GM12878 (cell line): ENCODE results near the gene MAK. TPM values are rescaled to one million over a fixed set of nuclear protein-coding genes. Genes with fewer than 3 reads are reported as not detected.

Source experiments
- ATAC-seq: fragments of 200-7000 bp; cut with Tn5 transposase; 3 replicates; pipeline ENCODE4 v1.9.1; 2020; ENCODE audit warnings: mild to moderate bottlenecking, moderate library complexity
- BruUV-seq: library from RNA; stranded (reverse); fragments of 400-500 nt; replicated peaks from 2 replicates; lab custom pipeline; 2021; lab: Mats Ljungman, UMichigan
- CTCF ChIA-PET: fragments of 300-600 bp; sonication (Branson Sonifier 250); formaldehyde crosslinking; extraction: SDS; loops from one replicate; lab custom pipeline; 2021; ENCODE audit warnings: inconsistent platforms; lab: Yijun Ruan, JAX
- POLR2A ChIA-PET: fragments of 350-600 bp; formaldehyde crosslinking; extraction: SDS; loops from one replicate; lab custom pipeline; 2021; ENCODE audit warnings: inconsistent platforms; lab: Charles Lee
- RAD21 ChIA-PET: fragments of 300-600 bp; sonication (Branson Sonifier 250); formaldehyde crosslinking; loops from one replicate; lab custom pipeline; 2023; ENCODE audit warnings: antibody characterized with exemption; ENCODE audit not compliant: unreplicated experiment; lab: Charles Lee
- SMC1A ChIA-PET: fragments of 300-600 bp; sonication (Branson Sonifier 250); formaldehyde crosslinking; loops from one replicate; lab custom pipeline; 2023; ENCODE audit not compliant: unreplicated experiment, uncharacterized antibody; lab: Charles Lee
- DNase-seq: peaks from one replicate; pipeline ENCODE4 v3.0.0-alpha.2; 2011; ENCODE audit warnings: low read depth, low spot score
- FAIRE-seq: peaks from 3 replicates; lab custom pipeline; 2011; peaks lifted over from hg19 to GRCh38; lab: Jason Lieb, UNC
- H2AFZ ChIP-seq: 2 replicates; pipeline ENCODE4 v1.6.0; 2011; ENCODE audit warnings: low read depth, low read length, control low read depth; ENCODE audit not compliant: control insufficient read depth
- H3K27ac ChIP-seq: 2 replicates; pipeline ENCODE4 v1.5.1; 2011; ENCODE audit warnings: control low read depth; ENCODE audit not compliant: control insufficient read depth, insufficient read depth
- H3K27me3 ChIP-seq, 2 experiments: replicated peaks in 1 of 2; 2 replicates each; pipeline versions ENCODE4 v1.6.0 to v1.6.1; 2011; ENCODE audit warnings: low read length in 1 of 2; ENCODE audit not compliant: control insufficient read depth in 2 of 2, insufficient read depth in 2 of 2
- H3K36me3 ChIP-seq, 2 experiments: 2 replicates each; pipeline ENCODE4 v1.5.1; 2011; ENCODE audit warnings: low read length in 1 of 2; ENCODE audit not compliant: control insufficient read depth in 2 of 2, insufficient read depth in 2 of 2
- H3K4me1 ChIP-seq: 2 replicates; pipeline ENCODE4 v1.6.1; 2011; ENCODE audit warnings: mild to moderate bottlenecking, low read length, moderate library complexity, mixed read lengths; ENCODE audit not compliant: control insufficient read depth, insufficient read depth
- H3K4me2 ChIP-seq: 2 replicates; pipeline ENCODE4 v1.6.0; 2011; ENCODE audit warnings: control low read depth; ENCODE audit not compliant: control insufficient read depth, insufficient read depth
- H3K4me3 ChIP-seq: fragments of 200-600 bp; sonication (generic); 2 replicates; pipeline ENCODE4 v1.5.1; 2016
- H3K79me2 ChIP-seq: 2 replicates; pipeline ENCODE4 v1.6.0; 2011; ENCODE audit warnings: low read length; ENCODE audit not compliant: control insufficient read depth, insufficient read depth
- H3K9ac ChIP-seq: 2 replicates; pipeline ENCODE4 v1.8.0; 2011; ENCODE audit warnings: low read length, control low read depth, mixed read lengths; ENCODE audit not compliant: control insufficient read depth, insufficient read depth
- H3K9me3 ChIP-seq: replicated peaks from 3 replicates; pipeline ENCODE4 v1.5.1; 2011; ENCODE audit warnings: mild to moderate bottlenecking, low read length; ENCODE audit not compliant: control insufficient read depth, insufficient read depth
- H4K20me1 ChIP-seq: 2 replicates; pipeline ENCODE4 v1.6.0; 2011; ENCODE audit not compliant: control insufficient read depth, insufficient read depth
- FOS ChIP-seq: IDR thresholded peaks from 3 replicates; pipeline ENCODE4 v1.6.1; 2011; ENCODE audit warnings: borderline replicate concordance; ENCODE audit not compliant: insufficient read length; ENCODE audit errors: extremely low read depth
- JUNB ChIP-seq: IDR thresholded peaks from 2 replicates; pipeline ENCODE4 v1.6.1; 2016; ENCODE audit warnings: antibody characterized with exemption, mild to moderate bottlenecking
- MEF2A ChIP-seq: IDR thresholded peaks from 2 replicates; pipeline ENCODE4 v1.6.1; 2011; ENCODE audit warnings: low read depth, mild to moderate bottlenecking, low read length, moderate library complexity; ENCODE audit not compliant: insufficient read depth
- RUNX3 ChIP-seq: IDR thresholded peaks from 2 replicates; pipeline ENCODE4 v1.6.1; 2012; ENCODE audit warnings: low read length, inconsistent platforms
- SP1 ChIP-seq: IDR thresholded peaks from one replicate; pipeline ENCODE4 v1.6.1; 2011; ENCODE audit warnings: low read depth, low read length
- WGBS: methylation state at CpG from one replicate; pipeline ENCODE4 v1.1.6; 2016; ENCODE audit warnings: low lambda C conversion rate; ENCODE audit not compliant: insufficient replicate concordance, insufficient coverage; ENCODE audit errors: missing lambda C conversion rate; 5-methylcytosine and 5-hydroxymethylcytosine counted together
- in situ Hi-C: fragments of 300-500 bp; cut with MboI; formaldehyde crosslinking; loops from 9 replicates; pipeline ENCODE4 v1.14.3; 2018; ENCODE audit warnings: mixed read lengths
- intact Hi-C: fragments of 100-400 bp; cut with micrococcal nuclease; formaldehyde crosslinking; loops from one replicate; pipeline ENCODE4 v1.14.2; 2022; ENCODE audit not compliant: unreplicated experiment
- polyA plus RNA-seq, 11 experiments: library from polyadenylated mRNA; depleted of rRNA in 4 of 11; unstranded in 6 of 11; stranded (reverse) in 5 of 11; fragments of >200 nt; fragmentation: Nextera tagmentation in 4 of 11; fragmentation: Illumina TruSeq in 1 of 11; extraction: Ambion mirVana in 4 of 11; extraction: Trizol in 1 of 11; gene quantifications; 1 replicate in 1 of 11; 2 replicates in 10 of 11; pipeline versions ENCODE4 v1.2.1 to v1.2.3, GENCODE V29; 2011 to 2016; ENCODE audit warnings: inconsistent platforms in 2 of 11, missing spikeins in 2 of 11, low read depth in 1 of 11
- total RNA-seq, 4 experiments: library from RNA; depleted of rRNA in 3 of 4; stranded (reverse); fragments of >200 nt in 3 of 4; fragmentation: Illumina TruSeq in 1 of 4; extraction: Trizol in 1 of 4; gene quantifications; 2 replicates each; pipeline versions ENCODE4 v1.2.1 to v1.2.3, GENCODE V29; 2013 to 2021
- TF ChIP-seq, protein P1 (sequence below): IDR thresholded peaks from 2 replicates; pipeline ENCODE4 v1.6.1; 2011; ENCODE audit warnings: borderline replicate concordance, low read depth, mild to moderate bottlenecking, moderate library complexity, low read length; ENCODE audit not compliant: insufficient read depth, poor library complexity, severe bottlenecking
- TF ChIP-seq, protein P2 (sequence below): fragments of 450-650 bp; IDR thresholded peaks from 2 replicates; pipeline ENCODE4 v1.6.1; 2014; ENCODE audit warnings: mild to moderate bottlenecking
- TF ChIP-seq, protein P3 (sequence below): fragments of 450-650 bp; IDR thresholded peaks from 2 replicates; pipeline ENCODE4 v1.6.1; 2017; ENCODE audit warnings: mild to moderate bottlenecking, moderate library complexity
- TF ChIP-seq, protein P4 (sequence below): fragments of 450-650 bp; IDR thresholded peaks from 2 replicates; pipeline ENCODE4 v1.6.1; 2017; ENCODE audit warnings: mild to moderate bottlenecking
- TF ChIP-seq, protein P5 (sequence below): IDR thresholded peaks from 2 replicates; pipeline ENCODE4 v1.6.1; 2012; ENCODE audit warnings: low read depth, low read length, improper control_type of control experiment
- TF ChIP-seq, protein P6 (sequence below): IDR thresholded peaks from 2 replicates; pipeline ENCODE4 v1.6.1; 2012; ENCODE audit warnings: low read depth, low read length, improper control_type of control experiment

MAK gene
- total and polyA plus RNA-seq, 10 of the 15 experiments (the other 5 are each of a cell fraction or from before 2014, with no cell fraction given) = 0.01 to 0.90 (median 0.13) TPM; not detected in 1

DNA sequence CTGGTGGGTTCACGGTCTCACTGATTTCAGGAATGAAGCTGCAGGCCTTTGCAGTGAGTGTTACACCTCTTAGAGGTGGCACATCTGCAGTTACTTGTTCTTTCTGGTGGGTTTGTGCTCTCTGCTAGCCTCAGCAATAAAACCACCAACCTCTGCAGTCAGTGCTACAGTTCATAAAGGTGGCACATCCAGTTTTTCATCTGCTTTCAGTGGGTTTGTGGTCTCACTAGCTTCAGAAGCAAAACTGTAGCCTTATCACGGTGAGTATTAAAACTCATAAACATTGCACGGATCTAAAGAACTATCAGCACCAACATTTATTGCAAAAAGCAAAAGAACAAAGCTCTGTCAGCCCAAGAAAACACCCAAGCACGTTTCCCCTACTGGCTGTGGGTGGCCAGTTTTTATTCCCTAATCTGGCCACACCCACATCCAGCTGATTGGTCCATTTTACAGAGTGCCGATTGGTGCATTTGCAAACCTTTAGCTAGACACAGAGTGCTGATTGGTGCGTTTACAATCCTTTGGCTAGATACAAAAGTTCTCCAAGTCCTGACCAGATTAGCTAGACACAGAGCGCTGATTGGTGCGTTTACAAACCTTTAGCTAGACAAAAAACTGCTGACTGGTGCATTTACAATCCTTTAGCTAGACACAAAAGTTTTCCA, 118.9 kb downstream of the MAK start:
- peak overlapping the region; percentile 73; the same call in 1 of the 2 replicates for H3K9ac ChIP-seq
- no peaks in the 10 kb centered on the region for H4K20me1 ChIP-seq
- no peak for ATAC-seq
- peak overlapping the region; percentile 76; the same call in 1 of the 2 replicates for H3K4me3 ChIP-seq
- no peaks in the 10 kb centered on the region for H3K27me3 ChIP-seq
- H3K36me3 ChIP-seq = no peaks in the 10 kb centered on the region
- peak overlapping the region; percentile 75 for H3K4me2 ChIP-seq
- BruUV-seq = TSS peak; percentile 71
- ChIA-PET SMC1A (interaction anchor here (0.5 to 3.1 kb wide), 7 partner anchors 9 to 241 kb away, joined by 3 to 8 read pairs (median 3); no protein-coding TSS in a partner anchor), CTCF (interaction anchor here (0.9 to 2.2 kb wide), 3 partner anchors 8 to 241 kb away, joined by 3 to 7 read pairs (median 5); no protein-coding TSS in a partner anchor), POLR2A (interaction anchor here (0.8 to 6.0 kb wide), 3 partner anchors 9 to 24 kb away, joined by 3 to 40 read pairs (median 3); partner anchors contain the start of genes C6orf52 and PAK1IP1), RAD21 (interaction anchor here (0.9 to 2.4 kb wide), 3 partner anchors 28 to 83 kb away, joined by 3 to 12 read pairs (median 4); partner anchors contain the start of gene TMEM14B)
- in situ Hi-C loops = no loop called here
- FAIRE-seq = no peak
- no peak for DNase-seq
- H3K4me1 ChIP-seq = peaks cover 4% of the 10 kb centered on the region; the same call in 1 of the 2 replicates
- 79% methylated on average over 8 of the region's 8 CpGs for WGBS
- H3K27ac ChIP-seq = peak overlapping the region; percentile 78; the same call in 1 of the 2 replicates
- H3K79me2 ChIP-seq = peaks cover 13% of the 10 kb centered on the region
- intact Hi-C loops = no loop called here
- peaks cover 12% of the 10 kb centered on the region for H3K9me3 ChIP-seq
- H2AFZ ChIP-seq = no peak overlapping the region; the same call in 1 of the 2 replicates
- TF ChIP-seq, protein P1, sequence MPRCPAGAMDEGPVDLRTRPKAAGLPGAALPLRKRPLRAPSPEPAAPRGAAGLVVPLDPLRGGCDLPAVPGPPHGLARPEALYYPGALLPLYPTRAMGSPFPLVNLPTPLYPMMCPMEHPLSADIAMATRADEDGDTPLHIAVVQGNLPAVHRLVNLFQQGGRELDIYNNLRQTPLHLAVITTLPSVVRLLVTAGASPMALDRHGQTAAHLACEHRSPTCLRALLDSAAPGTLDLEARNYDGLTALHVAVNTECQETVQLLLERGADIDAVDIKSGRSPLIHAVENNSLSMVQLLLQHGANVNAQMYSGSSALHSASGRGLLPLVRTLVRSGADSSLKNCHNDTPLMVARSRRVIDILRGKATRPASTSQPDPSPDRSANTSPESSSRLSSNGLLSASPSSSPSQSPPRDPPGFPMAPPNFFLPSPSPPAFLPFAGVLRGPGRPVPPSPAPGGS = no peak
- TF ChIP-seq FOS (peak; percentile 44), JUNB (no peak), SP1 (peak; percentile 71), MEF2A (no peak), RUNX3 (0 out of 2 replicates have a peak, but pooled peaks have one; percentile 3)
- TF ChIP-seq, protein P2, sequence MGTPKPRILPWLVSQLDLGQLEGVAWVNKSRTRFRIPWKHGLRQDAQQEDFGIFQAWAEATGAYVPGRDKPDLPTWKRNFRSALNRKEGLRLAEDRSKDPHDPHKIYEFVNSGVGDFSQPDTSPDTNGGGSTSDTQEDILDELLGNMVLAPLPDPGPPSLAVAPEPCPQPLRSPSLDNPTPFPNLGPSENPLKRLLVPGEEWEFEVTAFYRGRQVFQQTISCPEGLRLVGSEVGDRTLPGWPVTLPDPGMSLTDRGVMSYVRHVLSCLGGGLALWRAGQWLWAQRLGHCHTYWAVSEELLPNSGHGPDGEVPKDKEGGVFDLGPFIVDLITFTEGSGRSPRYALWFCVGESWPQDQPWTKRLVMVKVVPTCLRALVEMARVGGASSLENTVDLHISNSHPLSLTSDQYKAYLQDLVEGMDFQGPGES = no peak
- TF ChIP-seq, protein P3, sequence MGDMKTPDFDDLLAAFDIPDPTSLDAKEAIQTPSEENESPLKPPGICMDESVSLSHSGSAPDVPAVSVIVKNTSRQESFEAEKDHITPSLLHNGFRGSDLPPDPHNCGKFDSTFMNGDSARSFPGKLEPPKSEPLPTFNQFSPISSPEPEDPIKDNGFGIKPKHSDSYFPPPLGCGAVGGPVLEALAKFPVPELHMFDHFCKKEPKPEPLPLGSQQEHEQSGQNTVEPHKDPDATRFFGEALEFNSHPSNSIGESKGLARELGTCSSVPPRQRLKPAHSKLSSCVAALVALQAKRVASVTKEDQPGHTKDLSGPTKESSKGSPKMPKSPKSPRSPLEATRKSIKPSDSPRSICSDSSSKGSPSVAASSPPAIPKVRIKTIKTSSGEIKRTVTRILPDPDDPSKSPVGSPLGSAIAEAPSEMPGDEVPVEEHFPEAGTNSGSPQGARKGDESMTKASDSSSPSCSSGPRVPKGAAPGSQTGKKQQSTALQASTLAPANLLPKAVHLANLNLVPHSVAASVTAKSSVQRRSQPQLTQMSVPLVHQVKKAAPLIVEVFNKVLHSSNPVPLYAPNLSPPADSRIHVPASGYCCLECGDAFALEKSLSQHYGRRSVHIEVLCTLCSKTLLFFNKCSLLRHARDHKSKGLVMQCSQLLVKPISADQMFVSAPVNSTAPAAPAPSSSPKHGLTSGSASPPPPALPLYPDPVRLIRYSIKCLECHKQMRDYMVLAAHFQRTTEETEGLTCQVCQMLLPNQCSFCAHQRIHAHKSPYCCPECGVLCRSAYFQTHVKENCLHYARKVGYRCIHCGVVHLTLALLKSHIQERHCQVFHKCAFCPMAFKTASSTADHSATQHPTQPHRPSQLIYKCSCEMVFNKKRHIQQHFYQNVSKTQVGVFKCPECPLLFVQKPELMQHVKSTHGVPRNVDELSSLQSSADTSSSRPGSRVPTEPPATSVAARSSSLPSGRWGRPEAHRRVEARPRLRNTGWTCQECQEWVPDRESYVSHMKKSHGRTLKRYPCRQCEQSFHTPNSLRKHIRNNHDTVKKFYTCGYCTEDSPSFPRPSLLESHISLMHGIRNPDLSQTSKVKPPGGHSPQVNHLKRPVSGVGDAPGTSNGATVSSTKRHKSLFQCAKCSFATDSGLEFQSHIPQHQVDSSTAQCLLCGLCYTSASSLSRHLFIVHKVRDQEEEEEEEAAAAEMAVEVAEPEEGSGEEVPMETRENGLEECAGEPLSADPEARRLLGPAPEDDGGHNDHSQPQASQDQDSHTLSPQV = no peak
- TF ChIP-seq, protein P4, sequence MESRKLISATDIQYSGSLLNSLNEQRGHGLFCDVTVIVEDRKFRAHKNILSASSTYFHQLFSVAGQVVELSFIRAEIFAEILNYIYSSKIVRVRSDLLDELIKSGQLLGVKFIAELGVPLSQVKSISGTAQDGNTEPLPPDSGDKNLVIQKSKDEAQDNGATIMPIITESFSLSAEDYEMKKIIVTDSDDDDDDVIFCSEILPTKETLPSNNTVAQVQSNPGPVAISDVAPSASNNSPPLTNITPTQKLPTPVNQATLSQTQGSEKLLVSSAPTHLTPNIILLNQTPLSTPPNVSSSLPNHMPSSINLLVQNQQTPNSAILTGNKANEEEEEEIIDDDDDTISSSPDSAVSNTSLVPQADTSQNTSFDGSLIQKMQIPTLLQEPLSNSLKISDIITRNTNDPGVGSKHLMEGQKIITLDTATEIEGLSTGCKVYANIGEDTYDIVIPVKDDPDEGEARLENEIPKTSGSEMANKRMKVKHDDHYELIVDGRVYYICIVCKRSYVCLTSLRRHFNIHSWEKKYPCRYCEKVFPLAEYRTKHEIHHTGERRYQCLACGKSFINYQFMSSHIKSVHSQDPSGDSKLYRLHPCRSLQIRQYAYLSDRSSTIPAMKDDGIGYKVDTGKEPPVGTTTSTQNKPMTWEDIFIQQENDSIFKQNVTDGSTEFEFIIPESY = no peak
- TF ChIP-seq, protein P5, sequence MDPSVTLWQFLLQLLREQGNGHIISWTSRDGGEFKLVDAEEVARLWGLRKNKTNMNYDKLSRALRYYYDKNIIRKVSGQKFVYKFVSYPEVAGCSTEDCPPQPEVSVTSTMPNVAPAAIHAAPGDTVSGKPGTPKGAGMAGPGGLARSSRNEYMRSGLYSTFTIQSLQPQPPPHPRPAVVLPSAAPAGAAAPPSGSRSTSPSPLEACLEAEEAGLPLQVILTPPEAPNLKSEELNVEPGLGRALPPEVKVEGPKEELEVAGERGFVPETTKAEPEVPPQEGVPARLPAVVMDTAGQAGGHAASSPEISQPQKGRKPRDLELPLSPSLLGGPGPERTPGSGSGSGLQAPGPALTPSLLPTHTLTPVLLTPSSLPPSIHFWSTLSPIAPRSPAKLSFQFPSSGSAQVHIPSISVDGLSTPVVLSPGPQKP = no peak
- TF ChIP-seq, protein P6, sequence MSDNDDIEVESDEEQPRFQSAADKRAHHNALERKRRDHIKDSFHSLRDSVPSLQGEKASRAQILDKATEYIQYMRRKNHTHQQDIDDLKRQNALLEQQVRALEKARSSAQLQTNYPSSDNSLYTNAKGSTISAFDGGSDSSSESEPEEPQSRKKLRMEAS = no peak
